Astrocyte (in vitro differentiated cells and primary cell): ENCODE results near the gene MAB21L1. TPM values are rescaled to one million over a fixed set of nuclear protein-coding genes. Genes with fewer than 3 reads are reported as not detected.

Experiments
- DNase-seq: peaks from one replicate; pipeline ENCODE4 v3.0.0-alpha.2; 2010; ENCODE audit warnings: low read depth
- FAIRE-seq: peaks from 2 replicates; lab custom pipeline; 2011; peaks lifted over from hg19 to GRCh38; lab: Jason Lieb, UNC
- H2AFZ ChIP-seq: 2 replicates; pipeline ENCODE4 v1.6.0; 2012; ENCODE audit warnings: low read depth, low read length, inconsistent platforms
- H3K27ac ChIP-seq: 2 replicates; pipeline ENCODE4 v1.5.1; 2011; ENCODE audit warnings: low read depth, low read length, inconsistent platforms
- H3K27me3 ChIP-seq: 2 replicates; pipeline ENCODE4 v1.6.0; 2011; ENCODE audit warnings: low read length, inconsistent platforms; ENCODE audit not compliant: insufficient read depth
- H3K36me3 ChIP-seq: 2 replicates; pipeline ENCODE4 v1.5.1; 2011; ENCODE audit warnings: low read length, inconsistent platforms; ENCODE audit not compliant: insufficient read depth
- H3K4me1 ChIP-seq: 2 replicates; pipeline ENCODE4 v1.5.1; 2011; ENCODE audit warnings: low read length, inconsistent platforms; ENCODE audit not compliant: insufficient read depth
- H3K4me2 ChIP-seq: 2 replicates; pipeline ENCODE4 v1.6.0; 2012; ENCODE audit warnings: low read length, inconsistent platforms
- H3K4me3 ChIP-seq: 2 replicates; pipeline ENCODE4 v1.5.1; 2011; ENCODE audit warnings: low read depth, mild to moderate bottlenecking, low read length, inconsistent platforms; ENCODE audit not compliant: insufficient read depth
- H3K79me2 ChIP-seq: 2 replicates; pipeline ENCODE4 v1.6.0; 2012; ENCODE audit warnings: mild to moderate bottlenecking, low read length, inconsistent platforms; ENCODE audit not compliant: insufficient read depth
- H3K9ac ChIP-seq: 2 replicates; pipeline ENCODE4 v1.6.0; 2012; ENCODE audit warnings: mild to moderate bottlenecking, low read length, inconsistent platforms
- H3K9me3 ChIP-seq: 2 replicates; pipeline ENCODE4 v1.5.1; 2012; ENCODE audit warnings: low read depth, mild to moderate bottlenecking, low read length, inconsistent platforms; ENCODE audit not compliant: insufficient read depth
- H4K20me1 ChIP-seq: 2 replicates; pipeline ENCODE4 v1.6.0; 2012; ENCODE audit warnings: low read length, inconsistent platforms; ENCODE audit not compliant: insufficient read depth
- H3K27ac Mint-ChIP-seq: one replicate; pipeline ENCODE4 v1.8.0; 2021; ENCODE audit warnings: mild to moderate bottlenecking, mixed read lengths; ENCODE audit not compliant: unreplicated experiment
- H3K27me3 Mint-ChIP-seq: one replicate; pipeline ENCODE4 v1.8.0; 2021; ENCODE audit warnings: low read depth, mixed read lengths; ENCODE audit not compliant: unreplicated experiment
- H3K36me3 Mint-ChIP-seq: one replicate; pipeline ENCODE4 v1.8.0; 2021; ENCODE audit warnings: low read depth, mixed read lengths; ENCODE audit not compliant: unreplicated experiment
- H3K4me1 Mint-ChIP-seq: one replicate; pipeline ENCODE4 v1.8.0; 2021; ENCODE audit warnings: low read depth, mixed read lengths; ENCODE audit not compliant: unreplicated experiment
- H3K4me3 Mint-ChIP-seq: one replicate; pipeline ENCODE4 v1.8.0; 2021; ENCODE audit warnings: mild to moderate bottlenecking, moderate library complexity, mixed read lengths; ENCODE audit not compliant: unreplicated experiment
- H3K9me3 Mint-ChIP-seq: one replicate; pipeline ENCODE4 v1.8.0; 2021; ENCODE audit warnings: mild to moderate bottlenecking, mixed read lengths; ENCODE audit not compliant: unreplicated experiment
- CTCF ChIP-seq: IDR thresholded peaks from 2 replicates; pipeline ENCODE4 v1.5.1; 2011; ENCODE audit warnings: low read depth, mild to moderate bottlenecking, inconsistent platforms, low read length, moderate library complexity; ENCODE audit not compliant: insufficient read depth
- EZH2 ChIP-seq: IDR thresholded peaks from 2 replicates; pipeline ENCODE4 v1.6.1; 2012; ENCODE audit warnings: mild to moderate bottlenecking, low read length, inconsistent platforms; ENCODE audit not compliant: insufficient read depth
- total RNA-seq: library from RNA; stranded (reverse); gene quantifications from 2 replicates; pipeline ENCODE4 v1.2.1, GENCODE V29; 2021

Gene MAB21L1
- total RNA-seq, 1 donor from 2014 or later, result 2.9 TPM

- H3K9me3 ChIP-seq, result no peaks in the 10 kb centered on the region
- H3K4me3 ChIP-seq, result no peak overlapping the region
- H3K4me2 ChIP-seq, result no peak overlapping the region
- H3K9me3 Mint-ChIP-seq, result no peaks in the 10 kb centered on the region
- no peaks in the 10 kb centered on the region for H3K27me3 Mint-ChIP-seq
- H3K79me2 ChIP-seq, result no peaks in the 10 kb centered on the region
- H4K20me1 ChIP-seq, result no peaks in the 10 kb centered on the region
- no peak for DNase-seq
- no peak for FAIRE-seq
- no peak overlapping the region for H2AFZ ChIP-seq
- H3K36me3 Mint-ChIP-seq, result no peaks in the 10 kb centered on the region
- no peak overlapping the region for H3K27ac Mint-ChIP-seq
- H3K36me3 ChIP-seq, result no peaks in the 10 kb centered on the region
- TF ChIP-seq EZH2, result no peak
- no peak for TF ChIP-seq CTCF
- no peaks in the 10 kb centered on the region for H3K27me3 ChIP-seq
- no peak overlapping the region for H3K4me3 Mint-ChIP-seq
- no peaks in the 10 kb centered on the region for H3K4me1 Mint-ChIP-seq
- H3K4me1 ChIP-seq, result no peaks in the 10 kb centered on the region
- no peak overlapping the region for H3K9ac ChIP-seq
- no peak overlapping the region for H3K27ac ChIP-seq
Measured at GRCh38 chr13:35489050-35489449, 12.6 kb upstream of the MAB21L1 start.

GRCh38 chr13:35485424-35485823 lies 8.9 kb upstream of the MAB21L1 start:
- FAIRE-seq, result no peak
- Histone ChIP-seq H3K36me3 (no peaks in the 10 kb centered on the region), H3K27ac (no peak overlapping the region), H3K9ac (no peak overlapping the region), H4K20me1 (no peaks in the 10 kb centered on the region), H3K4me3 (no peak overlapping the region), H3K9me3 (no peaks in the 10 kb centered on the region), H3K4me1 (no peaks in the 10 kb centered on the region), H3K4me2 (no peak overlapping the region), H3K27me3 (no peaks in the 10 kb centered on the region), H2AFZ (no peak overlapping the region), H3K79me2 (no peaks in the 10 kb centered on the region)
- Mint-ChIP-seq H3K27me3 (no peaks in the 10 kb centered on the region), H3K4me1 (no peaks in the 10 kb centered on the region), H3K27ac (no peak overlapping the region), H3K4me3 (no peak overlapping the region), H3K36me3 (no peaks in the 10 kb centered on the region), H3K9me3 (no peaks in the 10 kb centered on the region)
- no peak for DNase-seq
- TF ChIP-seq EZH2 (no peak), CTCF (no peak)

GRCh38 chr13:35484384-35484783 lies 7.9 kb upstream of the MAB21L1 start:
- Histone ChIP-seq H3K9ac (no peak overlapping the region), H3K36me3 (no peaks in the 10 kb centered on the region), H3K27me3 (no peaks in the 10 kb centered on the region), H2AFZ (no peak overlapping the region), H3K27ac (no peak overlapping the region), H3K9me3 (no peaks in the 10 kb centered on the region), H3K4me3 (no peak overlapping the region), H3K4me1 (no peaks in the 10 kb centered on the region), H4K20me1 (no peaks in the 10 kb centered on the region), H3K79me2 (no peaks in the 10 kb centered on the region), H3K4me2 (no peak overlapping the region)
- DNase-seq (no peak), FAIRE-seq (no peak)
- H3K4me3 Mint-ChIP-seq, result no peak overlapping the region
- H3K4me1 Mint-ChIP-seq, result no peaks in the 10 kb centered on the region
- H3K27me3 Mint-ChIP-seq, result peaks cover under 1% of the 10 kb centered on the region
- H3K27ac Mint-ChIP-seq, result no peak overlapping the region
- TF ChIP-seq CTCF (no peak), EZH2 (no peak)
- no peaks in the 10 kb centered on the region for H3K9me3 Mint-ChIP-seq
- no peaks in the 10 kb centered on the region for H3K36me3 Mint-ChIP-seq
